Vagina (tissue), 2 donors: ENCODE results near the gene TNS1.

Experiments
- CTCF ChIP-seq, 3 experiments: fragments of 450-650 bp in 2 of 3; fragments of 200-600 bp in 1 of 3; sonication (generic) in 1 of 3; IDR thresholded peaks; one replicate each; pipeline ENCODE4 v1.5.1; 2017 to 2019; ENCODE audit warnings: antibody characterized with exemption in 3 of 3, mild to moderate bottlenecking in 2 of 3, moderate library complexity in 2 of 3
- POLR2A ChIP-seq, 2 donors: fragments of 450-650 bp; IDR thresholded peaks; one replicate each; pipeline ENCODE4 v1.6.1; 2017; ENCODE audit warnings: antibody characterized with exemption in 2 of 2, mild to moderate bottlenecking in 2 of 2, moderate library complexity in 2 of 2
- POLR2AphosphoS5 ChIP-seq, 2 donors: sonication (generic); formaldehyde crosslinking; IDR thresholded peaks; one replicate each; pipeline ENCODE4 v1.9.0; 2017; ENCODE audit warnings: antibody characterized with exemption in 2 of 2, mild to moderate bottlenecking in 2 of 2, low read depth in 1 of 2; ENCODE audit not compliant: insufficient read depth in 1 of 2

GRCh38 chr2:217958884-217959225 is 43.9 kb downstream of the TNS1 start:
- TF ChIP-seq POLR2A (IDR thresholded peaks at IDR 0.05) (no peak), CTCF (IDR thresholded peaks at IDR 0.05) (no peak), POLR2AphosphoS5 (IDR thresholded peaks at IDR 0.05; ENCODE audit: insufficient read depth in 1 of 2, low read depth in 1 of 2) (no peak)
